ENCODE results near the gene OTOS. TPM values are rescaled to one million over a fixed set of nuclear protein-coding genes. Genes with fewer than 3 reads are reported as not detected.

The OTOS gene
- total and polyA plus RNA-seq, 4 donors, result not detected

DNA sequence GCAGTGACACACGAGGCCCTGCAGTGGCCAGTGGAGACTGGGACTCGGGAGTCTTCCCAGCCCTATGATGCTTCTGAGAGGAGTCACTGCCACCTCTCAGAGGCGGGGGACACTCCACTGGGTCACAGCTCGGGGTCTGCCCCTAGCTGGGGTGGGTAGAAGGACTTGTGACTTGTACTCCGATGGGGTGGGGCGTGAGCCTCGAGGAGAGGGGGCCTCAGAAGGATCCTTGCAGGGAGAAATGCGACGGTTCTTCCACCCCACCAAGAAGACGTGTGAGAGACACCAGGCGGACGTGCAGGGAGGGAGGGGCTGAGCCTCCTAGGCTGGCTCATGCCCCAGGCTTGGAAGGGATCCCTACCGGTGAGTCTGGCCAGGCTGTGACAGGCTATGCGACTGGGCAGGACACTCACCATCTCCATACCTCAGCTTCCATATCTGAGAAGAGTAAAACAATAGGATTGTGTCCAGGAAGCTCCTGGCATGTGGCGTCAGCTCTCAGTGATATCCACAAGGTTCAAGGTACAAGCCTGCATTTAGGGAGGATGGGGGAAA lies 11.1 kb upstream of the OTOS start:
- Histone ChIP-seq H3K9ac (ENCODE audit: low read depth in 1 of 2, low read length in 2 of 2) (no peak overlapping the region), H3K4me1 (ENCODE audit: control insufficient read depth in 4 of 4, insufficient read depth in 4 of 4, low read length in 3 of 4) (no peaks in the 10 kb centered on the region), H3K4me3 (ENCODE audit: low read depth in 1 of 3, low read length in 3 of 3) (no peak overlapping the region), H3K27me3 (ENCODE audit: control insufficient read depth in 4 of 4, insufficient read depth in 4 of 4, low read length in 3 of 4) (peaks cover 0 to 3% (median 0%) of the 10 kb centered on the region in 4 donors), H3K36me3 (ENCODE audit: control insufficient read depth in 4 of 4, insufficient read depth in 3 of 4, low read depth in 1 of 4, low read length in 3 of 4) (no peaks in the 10 kb centered on the region), H3K27ac (ENCODE audit: low read depth in 1 of 2, low read length in 2 of 2) (no peak overlapping the region), H3K9me3 (ENCODE audit: control insufficient read depth in 4 of 4, low read length in 3 of 4) (no peaks in the 10 kb centered on the region)
- 61% methylated on average over 15 of the region's 15 CpGs for WGBS
- TF ChIP-seq HNF4G (IDR thresholded peaks at IDR 0.05), result no peak
- DNase-seq (ENCODE audit: low spot score), result no peak

DNA sequence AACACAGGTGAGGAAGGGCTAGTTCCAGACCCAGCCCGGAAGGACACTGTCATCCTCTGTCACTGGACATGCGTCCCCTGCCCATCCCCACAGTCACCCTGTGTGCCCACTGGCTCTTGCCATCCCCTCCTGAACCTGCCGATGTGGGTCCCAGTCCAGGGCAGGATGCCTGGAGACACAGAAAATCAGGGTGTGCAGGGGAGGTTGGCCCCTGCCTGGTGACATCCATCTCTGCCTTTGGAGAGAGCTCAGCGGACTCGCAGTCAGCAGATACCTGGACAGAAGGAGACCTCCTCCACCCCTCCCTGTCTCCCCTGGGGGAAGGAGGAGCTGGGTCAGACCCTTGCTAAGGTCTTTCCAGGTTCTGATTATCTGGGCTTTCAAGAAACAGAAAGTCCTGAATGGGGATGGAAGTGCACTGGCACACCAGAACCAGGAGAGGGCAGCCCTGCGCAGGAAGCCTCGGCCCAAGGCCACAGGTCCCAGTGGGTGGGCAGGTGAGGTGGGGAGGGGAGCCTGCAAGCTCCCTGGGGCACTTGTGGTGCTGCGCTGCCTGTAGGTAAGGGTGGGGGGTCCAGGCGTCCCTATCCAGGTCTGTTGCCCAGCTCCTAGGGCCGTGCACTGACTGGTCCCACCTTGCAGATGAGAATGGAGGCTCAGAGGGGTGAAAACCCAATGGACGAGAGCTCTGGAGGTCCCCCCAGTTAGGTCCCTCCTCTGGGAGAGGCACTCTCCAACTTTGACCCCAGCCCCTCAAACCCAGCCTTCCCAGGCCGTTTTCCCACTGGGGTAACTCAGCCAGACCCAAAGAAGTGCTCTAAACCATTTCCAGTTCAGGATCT lies 9.7 kb upstream of the OTOS start:
- 27% methylated on average over 12 of the region's 12 CpGs for WGBS
- TF ChIP-seq, protein P1, sequence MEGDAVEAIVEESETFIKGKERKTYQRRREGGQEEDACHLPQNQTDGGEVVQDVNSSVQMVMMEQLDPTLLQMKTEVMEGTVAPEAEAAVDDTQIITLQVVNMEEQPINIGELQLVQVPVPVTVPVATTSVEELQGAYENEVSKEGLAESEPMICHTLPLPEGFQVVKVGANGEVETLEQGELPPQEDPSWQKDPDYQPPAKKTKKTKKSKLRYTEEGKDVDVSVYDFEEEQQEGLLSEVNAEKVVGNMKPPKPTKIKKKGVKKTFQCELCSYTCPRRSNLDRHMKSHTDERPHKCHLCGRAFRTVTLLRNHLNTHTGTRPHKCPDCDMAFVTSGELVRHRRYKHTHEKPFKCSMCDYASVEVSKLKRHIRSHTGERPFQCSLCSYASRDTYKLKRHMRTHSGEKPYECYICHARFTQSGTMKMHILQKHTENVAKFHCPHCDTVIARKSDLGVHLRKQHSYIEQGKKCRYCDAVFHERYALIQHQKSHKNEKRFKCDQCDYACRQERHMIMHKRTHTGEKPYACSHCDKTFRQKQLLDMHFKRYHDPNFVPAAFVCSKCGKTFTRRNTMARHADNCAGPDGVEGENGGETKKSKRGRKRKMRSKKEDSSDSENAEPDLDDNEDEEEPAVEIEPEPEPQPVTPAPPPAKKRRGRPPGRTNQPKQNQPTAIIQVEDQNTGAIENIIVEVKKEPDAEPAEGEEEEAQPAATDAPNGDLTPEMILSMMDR (IDR thresholded peaks at IDR 0.05; ENCODE audit: low read depth, low read length, missing input control), result peak; percentile 63
- TF ChIP-seq, protein P2, sequence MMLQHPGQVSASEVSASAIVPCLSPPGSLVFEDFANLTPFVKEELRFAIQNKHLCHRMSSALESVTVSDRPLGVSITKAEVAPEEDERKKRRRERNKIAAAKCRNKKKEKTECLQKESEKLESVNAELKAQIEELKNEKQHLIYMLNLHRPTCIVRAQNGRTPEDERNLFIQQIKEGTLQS (IDR thresholded peaks at IDR 0.05), result no peak
- TF ChIP-seq SP1 (IDR thresholded peaks at IDR 0.05) (no peak), RAD21 (IDR thresholded peaks at IDR 0.05) (peak; percentile 73 to 79)
- no peak for DNase-seq (ENCODE audit: low spot score)

DNA sequence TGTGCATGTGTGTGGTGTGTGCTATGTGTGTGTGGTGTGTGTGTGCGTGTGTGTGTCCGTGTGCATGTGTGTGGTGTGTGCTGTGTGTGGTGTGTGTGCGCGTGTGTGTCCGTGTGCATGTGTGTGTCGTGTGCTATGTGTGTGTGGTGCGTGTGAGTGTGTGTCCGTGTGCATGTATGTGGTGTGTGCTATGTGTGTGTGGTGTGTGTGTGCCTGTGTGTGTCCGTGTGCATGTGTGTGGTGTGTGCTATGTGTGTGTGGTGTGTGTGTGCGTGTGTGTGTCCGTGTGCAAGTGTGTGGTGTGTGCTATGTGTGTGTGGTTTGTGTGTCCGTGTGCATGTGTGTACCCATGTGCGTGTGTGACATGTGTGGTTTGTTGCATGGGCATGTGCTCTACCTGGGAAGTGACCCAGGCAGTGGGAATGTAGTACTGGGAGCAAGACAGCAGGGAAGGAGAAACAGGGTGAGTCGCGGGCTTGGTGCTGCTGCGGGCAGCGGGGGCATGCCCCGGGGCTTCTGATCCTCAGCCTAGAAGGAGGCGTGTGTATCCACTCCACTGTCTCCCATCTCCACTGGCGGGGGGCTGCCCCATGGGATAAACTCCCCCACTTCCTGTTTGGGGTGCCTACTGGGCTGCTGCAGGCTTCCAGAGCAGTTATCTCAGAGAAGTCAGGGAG lies 7.6 kb upstream of the OTOS start:
- Histone ChIP-seq H3K9ac (ENCODE audit: low read depth in 1 of 2, low read length in 2 of 2) (no peak overlapping the region), H3K27ac (ENCODE audit: low read depth in 1 of 2, low read length in 2 of 2) (no peak overlapping the region), H3K9me3 (ENCODE audit: control insufficient read depth in 4 of 4, low read length in 3 of 4) (no peaks in the 10 kb centered on the region), H3K4me3 (ENCODE audit: low read depth in 1 of 3, low read length in 3 of 3) (no peak overlapping the region), H3K4me1 (ENCODE audit: control insufficient read depth in 4 of 4, insufficient read depth in 4 of 4, low read length in 3 of 4) (no peaks in the 10 kb centered on the region), H3K27me3 (ENCODE audit: control insufficient read depth in 4 of 4, insufficient read depth in 4 of 4, low read length in 3 of 4) (peaks cover 0 to 3% (median under 1%) of the 10 kb centered on the region in 4 donors), H3K36me3 (ENCODE audit: control insufficient read depth in 4 of 4, insufficient read depth in 3 of 4, low read depth in 1 of 4, low read length in 3 of 4) (no peaks in the 10 kb centered on the region)
- DNase-seq (ENCODE audit: low spot score), result no peak
- TF ChIP-seq SP1 (IDR thresholded peaks at IDR 0.05), result no peak
- TF ChIP-seq, protein P3, sequence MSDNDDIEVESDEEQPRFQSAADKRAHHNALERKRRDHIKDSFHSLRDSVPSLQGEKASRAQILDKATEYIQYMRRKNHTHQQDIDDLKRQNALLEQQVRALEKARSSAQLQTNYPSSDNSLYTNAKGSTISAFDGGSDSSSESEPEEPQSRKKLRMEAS (IDR thresholded peaks at IDR 0.05), result no peak
- TF ChIP-seq, protein P1 (IDR thresholded peaks at IDR 0.05; ENCODE audit: low read depth, low read length, missing input control), result no peak
- 87% methylated on average over 20 of the region's 20 CpGs for WGBS

More for the DNA sequence above, 9.7 kb upstream of the OTOS start:
- no peak overlapping the region for H3K4me3 ChIP-seq (ENCODE audit: low read depth in 1 of 3, low read length in 3 of 3)
- H3K4me1 ChIP-seq (ENCODE audit: control insufficient read depth in 4 of 4, insufficient read depth in 4 of 4, low read length in 3 of 4), result no peaks in the 10 kb centered on the region
- H3K36me3 ChIP-seq (ENCODE audit: control insufficient read depth in 4 of 4, insufficient read depth in 3 of 4, low read depth in 1 of 4, low read length in 3 of 4), result no peaks in the 10 kb centered on the region
- no peak overlapping the region for H3K9ac ChIP-seq (ENCODE audit: low read depth in 1 of 2, low read length in 2 of 2)
- H3K27me3 ChIP-seq (ENCODE audit: control insufficient read depth in 4 of 4, insufficient read depth in 4 of 4, low read length in 3 of 4), result peaks cover 0 to 3% (median 0%) of the 10 kb centered on the region in 4 donors
- H3K27ac ChIP-seq (ENCODE audit: low read depth in 1 of 2, low read length in 2 of 2), result no peak overlapping the region
- no peaks in the 10 kb centered on the region for H3K9me3 ChIP-seq (ENCODE audit: control insufficient read depth in 4 of 4, low read length in 3 of 4)

All from liver (tissue), 9 donors.